ENCODE measurements around the gene ACER1.
"Not testable (repeated sequence)": the region's sequence is repeated elsewhere in the genome, so short reads cannot be mapped to it uniquely, and the experiment has no call there.

ACER1 gene

DNA sequence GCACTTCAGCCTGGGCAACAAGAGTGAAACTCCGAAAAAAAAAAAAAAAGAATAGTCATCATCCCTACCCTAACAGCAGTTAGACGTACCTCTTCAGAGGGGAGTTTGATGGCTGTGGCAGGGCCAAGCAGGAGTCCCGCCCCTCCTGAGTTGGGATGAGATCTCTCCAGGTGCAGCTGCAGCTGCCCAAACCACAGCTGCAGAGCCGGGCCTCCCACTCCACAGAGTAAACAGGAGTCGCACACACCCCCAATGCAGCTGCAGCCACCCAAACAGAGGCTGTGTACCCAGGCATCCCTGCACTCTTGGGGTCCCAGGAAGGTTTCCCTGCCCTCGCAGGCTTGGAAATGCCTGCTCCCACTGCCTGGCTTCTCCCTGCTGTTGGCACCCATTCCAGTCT is 36.2 kb downstream of the ACER1 start:
- Histone ChIP-seq H3K36me3 (peaks cover 0 to under 1% (median 0%) of the 10 kb centered on the region in 3 donors), H3K27ac (no peak overlapping the region), H3K4me3 (no peak overlapping the region), H3K4me1 (no peaks in the 10 kb centered on the region), H3K9me3 (peaks cover 0 to 21% (median 17%) of the 10 kb centered on the region in 3 donors), H3K27me3 (peaks cover 0 to 17% of the 10 kb centered on the region in 2 donors)
- DNase-seq: no peak
- intact Hi-C loops (cut with DNase I; ENCODE audit: low total_unique reads): no loop called here
- no peak for TF ChIP-seq CTCF (IDR thresholded peaks at IDR 0.05)

- Histone ChIP-seq H3K27ac (no peak overlapping the region), H3K4me1 (no peaks in the 10 kb centered on the region), H3K9me3 (peaks cover 0 to 59% (median 53%) of the 10 kb centered on the region in 3 donors), H3K36me3 (peaks cover 0 to 9% (median 0%) of the 10 kb centered on the region in 3 donors), H3K27me3 (no peaks in the 10 kb centered on the region), H3K4me3 (no peak overlapping the region)
- DNase-seq: no peak
- TF ChIP-seq CTCF (IDR thresholded peaks at IDR 0.05): no peak
- intact Hi-C loops (cut with DNase I; ENCODE audit: low total_unique reads): no loop called here
These were observed 41.4 kb downstream of the ACER1 start for GRCh38 chr19:6292006-6292405.

GRCh38 chr19:6288737-6289136 is 44.7 kb downstream of the ACER1 start:
- Histone ChIP-seq H3K27me3 (peaks cover 0 to 9% of the 10 kb centered on the region in 2 donors), H3K4me3 (no peak overlapping the region), H3K4me1 (no peaks in the 10 kb centered on the region), H3K27ac (no peak overlapping the region), H3K9me3 (peaks cover 0 to 66% (median 57%) of the 10 kb centered on the region in 3 donors), H3K36me3 (peaks cover 0 to 9% (median 0%) of the 10 kb centered on the region in 3 donors)
- no peak for TF ChIP-seq CTCF (IDR thresholded peaks at IDR 0.05)
- intact Hi-C loops (cut with DNase I; ENCODE audit: low total_unique reads): no loop called here
- DNase-seq: no peak

GRCh38 chr19:6287269-6287885 is 46.0 kb downstream of the ACER1 start:
- intact Hi-C loops (cut with DNase I; ENCODE audit: low total_unique reads): no loop called here
- no peak for TF ChIP-seq CTCF (IDR thresholded peaks at IDR 0.05)
- H3K27ac ChIP-seq: no peak overlapping the region
- DNase-seq: no peak
- no peak overlapping the region for H3K4me3 ChIP-seq
- H3K4me1 ChIP-seq: no peaks in the 10 kb centered on the region
- H3K27me3 ChIP-seq: peaks cover 0 to 9% of the 10 kb centered on the region in 2 donors
- peaks cover 0 to 9% (median 0%) of the 10 kb centered on the region in 3 donors for H3K36me3 ChIP-seq
- peaks cover 0 to 52% (median 44%) of the 10 kb centered on the region in 3 donors for H3K9me3 ChIP-seq

- H3K4me3 ChIP-seq: no peak overlapping the region
- H3K36me3 ChIP-seq: peaks cover 0 to 3% (median 0%) of the 10 kb centered on the region in 3 donors
- peaks cover 0 to 45% (median 37%) of the 10 kb centered on the region in 3 donors for H3K9me3 ChIP-seq
- H3K27ac ChIP-seq: no peak overlapping the region
- no peak for DNase-seq
- H3K4me1 ChIP-seq: no peaks in the 10 kb centered on the region
- peaks cover 0 to 9% of the 10 kb centered on the region in 2 donors for H3K27me3 ChIP-seq
- TF ChIP-seq CTCF (IDR thresholded peaks at IDR 0.05): no peak
- intact Hi-C loops (cut with DNase I; ENCODE audit: low total_unique reads): no loop called here
These were observed 46.7 kb downstream of the ACER1 start for GRCh38 chr19:6286676-6287075.

DNA sequence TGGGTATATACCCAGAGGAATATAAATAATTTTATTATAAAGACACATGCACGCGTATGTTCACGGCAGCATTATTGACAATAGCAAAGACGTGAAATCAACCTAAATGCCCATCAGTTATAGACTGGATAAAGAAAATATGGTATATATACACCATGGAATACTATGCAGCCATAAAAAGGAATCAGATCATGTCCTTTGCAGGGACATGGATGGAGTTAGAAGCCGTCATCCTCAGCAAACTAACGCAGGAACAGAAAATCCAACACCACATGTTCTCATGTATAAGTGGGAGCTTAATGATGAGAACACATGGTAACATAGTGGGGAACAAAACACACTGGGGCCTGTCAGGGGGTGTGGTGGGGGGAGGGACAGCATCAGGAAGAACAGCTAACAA is 51.0 kb downstream of the ACER1 start:
- not testable (repeated sequence) for DNase-seq, H3K4me3 ChIP-seq, H3K36me3 ChIP-seq, H3K27me3 ChIP-seq, H3K27ac ChIP-seq
- Histone ChIP-seq H3K4me1 (peaks cover 0 to 24% (median 18%) of the 10 kb centered on the region in 4 donors), H3K9me3 (peaks cover 0 to 13% (median 13%) of the 10 kb centered on the region in 3 donors)
- intact Hi-C loops (cut with DNase I; ENCODE audit: low total_unique reads): loop anchor here (5.0 kb wide), 1 partner anchor 65 kb away; no protein-coding TSS in a partner anchor

Measured in tibial artery (tissue), 4 donors.